HG02759 (cell line): ENCODE data around the gene ZNF91.
"Not testable (repeated sequence)": the region's sequence is repeated elsewhere in the genome, so short reads cannot be mapped to it uniquely, and the experiment has no call there.

Experiments used
- ATAC-seq: cut with Tn5 transposase; IDR thresholded peaks from one replicate; pipeline ENCODE4 v1.9.1; 2021; ENCODE audit warnings: mild to moderate bottlenecking, moderate library complexity; ENCODE audit not compliant: unreplicated experiment

The ZNF91 gene

GRCh38 chr19:23321403-23321802 lies 73.9 kb downstream of the ZNF91 start:
- ATAC-seq = not testable (repeated sequence)

- ATAC-seq = not testable (repeated sequence)
Measured at GRCh38 chr19:23319571-23319970, 75.7 kb downstream of the ZNF91 start.

GRCh38 chr19:23318941-23319340 lies 76.3 kb downstream of the ZNF91 start:
- ATAC-seq = not testable (repeated sequence)

- ATAC-seq = no peak
Measured at GRCh38 chr19:23318143-23318542, 77.1 kb downstream of the ZNF91 start.

GRCh38 chr19:23315286-23315685 lies 80.0 kb downstream of the ZNF91 start:
- ATAC-seq = no peak

GRCh38 chr19:23314505-23315251 lies 80.6 kb downstream of the ZNF91 start:
- no peak for ATAC-seq

- ATAC-seq = no peak
Measured at GRCh38 chr19:23313196-23313595, 82.1 kb downstream of the ZNF91 start.

- ATAC-seq = no peak
Measured at GRCh38 chr19:23312515-23312914, 82.8 kb downstream of the ZNF91 start.

- no peak for ATAC-seq
Measured at GRCh38 chr19:23311551-23311950, 83.7 kb downstream of the ZNF91 start.

- ATAC-seq = no peak
Measured at GRCh38 chr19:23310729-23311211, 84.5 kb downstream of the ZNF91 start.

- no peak for ATAC-seq
Measured at GRCh38 chr19:23309926-23310325, 85.3 kb downstream of the ZNF91 start.

GRCh38 chr19:23305555-23305954 lies 89.7 kb downstream of the ZNF91 start:
- ATAC-seq = no peak

GRCh38 chr19:23304238-23304637 lies 91.0 kb downstream of the ZNF91 start:
- no peak for ATAC-seq

GRCh38 chr19:23294141-23294540 lies 101.1 kb downstream of the ZNF91 start:
- ATAC-seq = no peak

- not testable (repeated sequence) for ATAC-seq
Measured at GRCh38 chr19:23289966-23290365, 105.3 kb downstream of the ZNF91 start.
